HEK293 (cell line): ENCODE results near the gene RACK1.
"Not testable (repeated sequence)": the region's sequence is repeated elsewhere in the genome, so short reads cannot be mapped to it uniquely, and the experiment has no call there.

Experiments
- CTCF ChIA-PET: fragments of 350-600 bp; formaldehyde crosslinking; extraction: SDS; loops from one replicate; lab custom pipeline; 2021; ENCODE audit warnings: antibody characterized with exemption; lab: Yijun Ruan, JAX
- POLR2A ChIA-PET: fragments of 300-600 bp; formaldehyde crosslinking; extraction: SDS; loops from one replicate; lab custom pipeline; 2020; ENCODE audit warnings: antibody characterized with exemption, inconsistent platforms; lab: Yijun Ruan, JAX
- H3K27ac ChIP-seq: fragments of 200-500 bp; sonication (Bioruptor generic); 2 replicates; pipeline ENCODE4 v1.5.1; 2014; ENCODE audit warnings: low read depth, low read length, control low read depth, inconsistent platforms; ENCODE audit errors: extremely low read depth
- H3K36me3 ChIP-seq, 2 experiments: fragments of 200-500 bp in 1 of 2; sonication (Bioruptor generic) in 1 of 2; 1 replicate in 1 of 2; 2 replicates in 1 of 2; pipeline ENCODE4 v1.5.1; 2014 to 2017; ENCODE audit warnings: inconsistent platforms in 2 of 2, low read length in 2 of 2; ENCODE audit not compliant: control insufficient read depth in 2 of 2, insufficient read depth in 1 of 2
- H3K4me1 ChIP-seq: fragments of 200-500 bp; sonication (Bioruptor generic); 2 replicates; pipeline ENCODE4 v1.5.1; 2014; ENCODE audit warnings: mild to moderate bottlenecking, low read length, inconsistent platforms; ENCODE audit not compliant: control insufficient read depth, insufficient read depth
- H3K4me3 ChIP-seq: 2 replicates; pipeline ENCODE4 v1.5.1; 2011; ENCODE audit warnings: low read depth, mild to moderate bottlenecking, control low read depth, low read length, moderate library complexity
- H3K9me3 ChIP-seq: fragments of 200-500 bp; sonication (Bioruptor generic); 2 replicates; pipeline ENCODE4 v1.5.1; 2014; ENCODE audit warnings: low read depth, low read length, inconsistent platforms; ENCODE audit not compliant: control insufficient read depth, insufficient read depth
- EGR2 ChIP-seq: fragments of 450-650 bp; formaldehyde crosslinking; IDR thresholded peaks from 2 replicates; pipeline ENCODE4 v1.5.1; 2016; ENCODE audit warnings: low read depth, missing biosample characterization, missing genetic modification characterization
- PRDM1 ChIP-seq: fragments of 450-650 bp; formaldehyde crosslinking; IDR thresholded peaks from 2 replicates; pipeline ENCODE4; 2016; ENCODE audit warnings: missing biosample characterization, missing genetic modification characterization
- SCRT1 ChIP-seq: fragments of 450-650 bp; formaldehyde crosslinking; IDR thresholded peaks from 2 replicates; pipeline ENCODE4 v1.5.1; 2016; ENCODE audit warnings: missing biosample characterization, missing genetic modification characterization, borderline replicate concordance
- SCRT2 ChIP-seq: fragments of 450-650 bp; formaldehyde crosslinking; IDR thresholded peaks from 2 replicates; pipeline ENCODE4 v1.5.1; 2016; ENCODE audit warnings: missing biosample characterization, missing genetic modification characterization
- WT1 ChIP-seq: fragments of 450-650 bp; formaldehyde crosslinking; IDR thresholded peaks from 2 replicates; pipeline ENCODE4 v1.5.1; 2016; ENCODE audit warnings: missing biosample characterization, missing genetic modification characterization
- ZBTB1 ChIP-seq: fragments of 450-650 bp; formaldehyde crosslinking; IDR thresholded peaks from 2 replicates; pipeline ENCODE4 v1.5.1; 2016; ENCODE audit warnings: missing biosample characterization, missing genetic modification characterization
- ZNF214 ChIP-seq: fragments of 450-650 bp; formaldehyde crosslinking; IDR thresholded peaks from 2 replicates; pipeline ENCODE4 v1.5.1; 2017; ENCODE audit warnings: missing biosample characterization, mild to moderate bottlenecking, missing genetic modification characterization, borderline replicate concordance
- ZNF266 ChIP-seq: fragments of 450-650 bp; formaldehyde crosslinking; IDR thresholded peaks from 2 replicates; pipeline ENCODE4 v1.5.1; 2016; ENCODE audit warnings: missing biosample characterization, missing genetic modification characterization, low read depth
- ZNF335 ChIP-seq: fragments of 450-650 bp; formaldehyde crosslinking; conservative IDR thresholded peaks from 2 replicates; pipeline ENCODE4 v1.5.1; 2016; ENCODE audit warnings: missing biosample characterization, missing genetic modification characterization
- ZNF37A ChIP-seq: fragments of 450-650 bp; IDR thresholded peaks from 2 replicates; pipeline ENCODE4 v1.5.1; 2018; ENCODE audit warnings: missing biosample characterization, missing genetic modification characterization
- ZNF404 ChIP-seq: fragments of 450-650 bp; formaldehyde crosslinking; IDR thresholded peaks from 2 replicates; pipeline ENCODE4 v1.5.1; 2017; ENCODE audit warnings: missing biosample characterization, missing genetic modification characterization
- ZNF501 ChIP-seq: fragments of 450-650 bp; formaldehyde crosslinking; IDR thresholded peaks from 2 replicates; pipeline ENCODE4 v1.5.1; 2016; ENCODE audit warnings: missing biosample characterization, missing genetic modification characterization
- ZNF561 ChIP-seq: fragments of 450-650 bp; IDR thresholded peaks from 2 replicates; pipeline ENCODE4 v1.5.1; 2018; ENCODE audit warnings: missing biosample characterization, missing genetic modification characterization, borderline replicate concordance
- ZNF571 ChIP-seq: fragments of 450-650 bp; formaldehyde crosslinking; IDR thresholded peaks from 2 replicates; pipeline ENCODE4 v1.5.0; 2017; ENCODE audit warnings: missing biosample characterization, missing genetic modification characterization
- ZNF658 ChIP-seq: fragments of 450-650 bp; formaldehyde crosslinking; IDR thresholded peaks from 2 replicates; pipeline ENCODE4; 2016; ENCODE audit warnings: missing biosample characterization, missing genetic modification characterization
- TF ChIP-seq, protein P1 (sequence below): fragments of 450-650 bp; IDR thresholded peaks from 2 replicates; pipeline ENCODE4 v1.5.1; 2018; ENCODE audit warnings: missing biosample characterization, missing genetic modification characterization
- TF ChIP-seq, protein P2 (sequence below): fragments of 450-650 bp; formaldehyde crosslinking; IDR thresholded peaks from 2 replicates; pipeline ENCODE4 v1.5.1; 2017; ENCODE audit warnings: missing biosample characterization, missing genetic modification characterization
- TF ChIP-seq, protein P3 (sequence below): fragments of 450-650 bp; formaldehyde crosslinking; IDR thresholded peaks from 2 replicates; pipeline ENCODE4 v1.5.1; 2016; ENCODE audit warnings: missing biosample characterization, missing genetic modification characterization
- TF ChIP-seq, protein P4 (sequence below): fragments of 450-650 bp; formaldehyde crosslinking; IDR thresholded peaks from 2 replicates; pipeline ENCODE4 v1.5.1; 2016; ENCODE audit warnings: missing biosample characterization, missing genetic modification characterization
- TF ChIP-seq, protein P5 (sequence below): fragments of 450-650 bp; formaldehyde crosslinking; IDR thresholded peaks from 2 replicates; pipeline ENCODE4 v1.5.1; 2016; ENCODE audit warnings: missing biosample characterization, missing genetic modification characterization

The RACK1 gene

DNA sequence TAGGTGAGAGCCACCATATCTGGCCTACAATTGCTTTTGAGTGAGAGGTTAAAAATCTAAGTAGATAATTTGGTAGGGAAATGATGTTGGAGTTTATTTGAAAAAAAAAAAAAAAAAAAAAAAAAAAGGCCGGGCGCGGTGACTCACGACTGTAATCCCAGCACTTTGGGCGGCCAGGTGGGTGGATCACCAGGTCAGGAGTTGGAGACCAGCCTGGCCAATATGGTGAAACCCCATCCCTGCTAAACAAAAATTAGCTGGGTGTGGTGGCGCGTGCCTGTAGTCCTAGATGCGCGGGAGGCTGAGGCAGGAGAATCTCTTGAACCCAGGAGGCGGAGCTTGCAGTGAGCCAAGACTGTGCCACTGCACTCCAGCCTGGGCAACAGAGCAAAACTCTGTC is 29.5 kb downstream of the RACK1 start:
- H3K36me3 ChIP-seq, CTCF ChIA-PET, POLR2A ChIA-PET, H3K9me3 ChIP-seq, H3K4me3 ChIP-seq, H3K27ac ChIP-seq, H3K4me1 ChIP-seq: not testable (repeated sequence)
- TF ChIP-seq EGR2 (tag by site-specific recombination), result 0 out of 2 replicates have a peak, but pooled peaks have one; percentile 20

DNA sequence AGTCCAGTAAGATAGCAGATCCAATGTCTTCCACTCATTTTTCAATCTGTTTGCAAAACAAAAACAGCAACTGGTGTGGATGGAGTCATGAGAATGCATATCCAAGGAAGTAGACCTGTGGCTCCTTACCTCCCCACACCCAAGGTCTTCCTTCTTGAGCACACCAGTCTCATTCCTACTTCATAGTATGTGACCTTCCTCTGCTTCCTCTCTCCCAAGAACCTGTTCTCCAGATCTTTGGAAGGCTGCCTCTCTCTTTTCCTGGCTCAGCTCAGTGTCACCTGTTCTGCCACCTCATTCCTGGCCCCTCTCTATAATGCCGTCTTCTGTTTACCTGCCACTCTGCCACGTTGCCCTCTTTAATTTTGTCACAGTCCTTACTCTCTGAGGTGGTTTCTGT is 30.8 kb downstream of the RACK1 start:
- Histone ChIP-seq H3K4me3 (no peak overlapping the region), H3K27ac (no peak overlapping the region), H3K36me3 (no peaks in the 10 kb centered on the region), H3K9me3 (no peaks in the 10 kb centered on the region), H3K4me1 (no peaks in the 10 kb centered on the region)
- ChIA-PET POLR2A (no interaction called here), CTCF (interaction anchor here (0.5 to 1.5 kb wide), 2 partner anchors 26 to 43 kb away, joined by 3 to 4 read pairs; no protein-coding TSS in a partner anchor)
- TF ChIP-seq ZNF501 (tag by site-specific recombination) (no peak), ZNF658 (tag by site-specific recombination) (no peak), ZNF404 (tag by site-specific recombination) (no peak), SCRT2 (peak; percentile 81), ZNF37A (no peak), WT1 (tag by site-specific recombination) (no peak), SCRT1 (peak; percentile 58; the same call in 1 of the 2 replicates), ZNF266 (tag by site-specific recombination) (no peak), ZBTB1 (tag by site-specific recombination) (no peak)
- TF ChIP-seq, protein P1, sequence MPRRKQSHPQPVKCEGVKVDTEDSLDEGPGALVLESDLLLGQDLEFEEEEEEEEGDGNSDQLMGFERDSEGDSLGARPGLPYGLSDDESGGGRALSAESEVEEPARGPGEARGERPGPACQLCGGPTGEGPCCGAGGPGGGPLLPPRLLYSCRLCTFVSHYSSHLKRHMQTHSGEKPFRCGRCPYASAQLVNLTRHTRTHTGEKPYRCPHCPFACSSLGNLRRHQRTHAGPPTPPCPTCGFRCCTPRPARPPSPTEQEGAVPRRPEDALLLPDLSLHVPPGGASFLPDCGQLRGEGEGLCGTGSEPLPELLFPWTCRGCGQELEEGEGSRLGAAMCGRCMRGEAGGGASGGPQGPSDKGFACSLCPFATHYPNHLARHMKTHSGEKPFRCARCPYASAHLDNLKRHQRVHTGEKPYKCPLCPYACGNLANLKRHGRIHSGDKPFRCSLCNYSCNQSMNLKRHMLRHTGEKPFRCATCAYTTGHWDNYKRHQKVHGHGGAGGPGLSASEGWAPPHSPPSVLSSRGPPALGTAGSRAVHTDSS (tag by site-specific recombination), result no peak

DNA sequence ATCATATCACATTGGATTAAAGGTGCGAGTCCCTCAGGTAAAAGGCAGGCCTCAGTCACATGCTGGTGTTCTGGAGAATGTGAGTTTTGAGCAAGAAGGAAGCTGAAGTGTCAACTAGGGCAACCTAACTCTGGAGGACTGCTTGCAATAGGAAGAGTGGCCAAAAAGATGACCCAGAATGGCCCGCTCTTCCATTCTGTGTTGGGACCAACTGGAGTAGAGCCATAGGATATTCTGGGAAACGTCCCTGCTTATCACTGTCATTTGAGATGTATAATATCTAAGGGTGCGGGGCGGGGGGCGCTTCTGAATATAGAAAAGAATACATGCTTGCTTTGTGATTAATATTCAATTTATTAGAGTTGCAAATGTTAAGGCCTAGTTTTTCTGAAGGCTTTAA is 31.6 kb downstream of the RACK1 start:
- ChIA-PET CTCF (no interaction called here), POLR2A (no interaction called here)
- Histone ChIP-seq H3K36me3 (no peaks in the 10 kb centered on the region), H3K4me3 (no peak overlapping the region), H3K27ac (no peak overlapping the region), H3K4me1 (no peaks in the 10 kb centered on the region), H3K9me3 (no peaks in the 10 kb centered on the region)
- TF ChIP-seq ZNF571 (tag by site-specific recombination), result no peak
- TF ChIP-seq ZNF404 (tag by site-specific recombination), result no peak
- no peak for TF ChIP-seq SCRT2
- TF ChIP-seq, protein P2, sequence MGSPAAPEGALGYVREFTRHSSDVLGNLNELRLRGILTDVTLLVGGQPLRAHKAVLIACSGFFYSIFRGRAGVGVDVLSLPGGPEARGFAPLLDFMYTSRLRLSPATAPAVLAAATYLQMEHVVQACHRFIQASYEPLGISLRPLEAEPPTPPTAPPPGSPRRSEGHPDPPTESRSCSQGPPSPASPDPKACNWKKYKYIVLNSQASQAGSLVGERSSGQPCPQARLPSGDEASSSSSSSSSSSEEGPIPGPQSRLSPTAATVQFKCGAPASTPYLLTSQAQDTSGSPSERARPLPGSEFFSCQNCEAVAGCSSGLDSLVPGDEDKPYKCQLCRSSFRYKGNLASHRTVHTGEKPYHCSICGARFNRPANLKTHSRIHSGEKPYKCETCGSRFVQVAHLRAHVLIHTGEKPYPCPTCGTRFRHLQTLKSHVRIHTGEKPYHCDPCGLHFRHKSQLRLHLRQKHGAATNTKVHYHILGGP (tag by site-specific recombination), result no peak
- TF ChIP-seq ZNF561 (tag by site-specific recombination), result no peak

DNA sequence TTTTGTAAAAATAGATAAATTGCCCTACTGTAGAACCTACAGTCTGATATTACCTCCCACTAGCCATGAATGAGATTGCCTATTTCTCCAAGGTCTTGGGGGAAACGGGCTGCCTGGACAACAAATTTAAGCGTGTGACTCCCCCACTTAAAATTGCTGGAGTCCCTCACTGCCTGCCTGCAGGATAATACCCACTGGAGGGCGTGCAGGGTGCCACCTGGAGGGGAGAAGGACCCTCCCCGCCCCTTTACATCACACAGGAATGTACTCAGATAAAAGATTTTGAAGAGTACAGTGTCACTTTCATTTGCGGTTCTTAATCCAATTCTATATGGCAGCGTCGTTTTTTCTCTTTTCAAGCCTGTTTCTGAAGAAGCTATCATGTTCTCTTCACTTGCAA is 32.5 kb downstream of the RACK1 start:
- H3K36me3 ChIP-seq, result no peaks in the 10 kb centered on the region
- no peak overlapping the region for H3K4me3 ChIP-seq
- no peaks in the 10 kb centered on the region for H3K4me1 ChIP-seq
- H3K9me3 ChIP-seq, result no peaks in the 10 kb centered on the region
- CTCF ChIA-PET, result interaction anchor here (0.8 to 0.9 kb wide), 3 partner anchors 18 to 343 kb away, joined by 3 read pairs; no protein-coding TSS in a partner anchor
- POLR2A ChIA-PET, result no interaction called here
- no peak overlapping the region for H3K27ac ChIP-seq
- TF ChIP-seq, protein P3, sequence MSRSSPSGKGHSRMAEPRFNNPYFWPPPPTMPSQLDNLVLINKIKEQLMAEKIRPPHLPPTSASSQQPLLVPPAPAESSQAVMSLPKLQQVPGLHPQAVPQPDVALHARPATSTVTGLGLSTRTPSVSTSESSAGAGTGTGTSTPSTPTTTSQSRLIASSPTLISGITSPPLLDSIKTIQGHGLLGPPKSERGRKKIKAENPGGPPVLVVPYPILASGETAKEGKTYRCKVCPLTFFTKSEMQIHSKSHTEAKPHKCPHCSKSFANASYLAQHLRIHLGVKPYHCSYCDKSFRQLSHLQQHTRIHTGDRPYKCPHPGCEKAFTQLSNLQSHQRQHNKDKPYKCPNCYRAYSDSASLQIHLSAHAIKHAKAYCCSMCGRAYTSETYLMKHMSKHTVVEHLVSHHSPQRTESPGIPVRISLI (tag by site-specific recombination), result no peak
- TF ChIP-seq, protein P4, sequence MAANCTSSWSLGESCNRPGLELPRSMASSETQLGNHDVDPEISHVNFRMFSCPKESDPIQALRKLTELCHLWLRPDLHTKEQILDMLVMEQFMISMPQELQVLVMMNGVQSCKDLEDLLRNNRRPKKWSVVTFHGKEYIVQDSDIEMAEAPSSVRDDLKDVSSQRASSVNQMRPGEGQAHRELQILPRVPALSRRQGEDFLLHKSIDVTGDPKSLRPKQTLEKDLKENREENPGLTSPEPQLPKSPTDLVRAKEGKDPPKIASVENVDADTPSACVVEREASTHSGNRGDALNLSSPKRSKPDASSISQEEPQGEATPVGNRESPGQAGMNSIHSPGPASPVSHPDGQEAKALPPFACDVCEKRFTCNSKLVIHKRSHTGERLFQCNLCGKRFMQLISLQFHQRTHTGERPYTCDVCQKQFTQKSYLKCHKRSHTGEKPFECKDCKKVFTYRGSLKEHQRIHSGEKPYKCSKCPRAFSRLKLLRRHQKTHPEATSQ (tag by site-specific recombination), result no peak
- TF ChIP-seq ZNF335 (tag by site-specific recombination) (0 out of 2 replicates have a peak, but pooled peaks have one; percentile 19), ZNF214 (no peak), PRDM1 (tag by site-specific recombination) (peak; percentile 40; the same call in 1 of the 2 replicates)
- TF ChIP-seq, protein P5, sequence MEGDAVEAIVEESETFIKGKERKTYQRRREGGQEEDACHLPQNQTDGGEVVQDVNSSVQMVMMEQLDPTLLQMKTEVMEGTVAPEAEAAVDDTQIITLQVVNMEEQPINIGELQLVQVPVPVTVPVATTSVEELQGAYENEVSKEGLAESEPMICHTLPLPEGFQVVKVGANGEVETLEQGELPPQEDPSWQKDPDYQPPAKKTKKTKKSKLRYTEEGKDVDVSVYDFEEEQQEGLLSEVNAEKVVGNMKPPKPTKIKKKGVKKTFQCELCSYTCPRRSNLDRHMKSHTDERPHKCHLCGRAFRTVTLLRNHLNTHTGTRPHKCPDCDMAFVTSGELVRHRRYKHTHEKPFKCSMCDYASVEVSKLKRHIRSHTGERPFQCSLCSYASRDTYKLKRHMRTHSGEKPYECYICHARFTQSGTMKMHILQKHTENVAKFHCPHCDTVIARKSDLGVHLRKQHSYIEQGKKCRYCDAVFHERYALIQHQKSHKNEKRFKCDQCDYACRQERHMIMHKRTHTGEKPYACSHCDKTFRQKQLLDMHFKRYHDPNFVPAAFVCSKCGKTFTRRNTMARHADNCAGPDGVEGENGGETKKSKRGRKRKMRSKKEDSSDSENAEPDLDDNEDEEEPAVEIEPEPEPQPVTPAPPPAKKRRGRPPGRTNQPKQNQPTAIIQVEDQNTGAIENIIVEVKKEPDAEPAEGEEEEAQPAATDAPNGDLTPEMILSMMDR, result 0 out of 2 replicates have a peak, but pooled peaks have one; percentile 32
- TF ChIP-seq, all 188 proteins: peak for 3
